H1 (cell line): ENCODE results near the gene PLCL2. TPM values are rescaled to one million over a fixed set of nuclear protein-coding genes. Genes with fewer than 3 reads are reported as not detected.
A peak's percentile ranks its signal among the peaks of the same experiment; 100 is the strongest.

ENCODE experiments used
- CTCF ChIA-PET: fragments of 300-600 bp; sonication (Branson Sonifier 250); formaldehyde crosslinking; loops from one replicate; lab custom pipeline; 2021; ENCODE audit not compliant: partially characterized antibody; lab: Charles Lee
- POLR2A ChIA-PET: fragments of 300-600 bp; sonication (Branson Sonifier 250); formaldehyde crosslinking; loops from one replicate; lab custom pipeline; 2021; ENCODE audit warnings: inconsistent platforms; ENCODE audit not compliant: partially characterized antibody; lab: Charles Lee
- DNase-seq, 2 experiments: peaks; one replicate each; pipeline versions ENCODE4 v3.0.0 to v3.0.0-alpha.2; 2010 to 2022; ENCODE audit warnings: low spot score in 2 of 2, low read depth in 1 of 2, mixed read lengths in 1 of 2
- FAIRE-seq: peaks from 2 replicates; lab custom pipeline; 2011; peaks lifted over from hg19 to GRCh38; lab: Jason Lieb, UNC
- H2AFZ ChIP-seq: 2 replicates; pipeline ENCODE4 v1.8.1; 2012; ENCODE audit warnings: low read length, inconsistent platforms
- H2AK5ac ChIP-seq: 2 replicates; pipeline ENCODE4 v1.6.1; 2013; ENCODE audit warnings: low read depth, low read length
- H2BK120ac ChIP-seq: replicated peaks from 2 replicates; pipeline ENCODE3; 2013; ENCODE audit warnings: low read depth, low read length, inconsistent platforms
- H2BK12ac ChIP-seq: 2 replicates; pipeline ENCODE4 v1.6.1; 2013; ENCODE audit warnings: low read depth, low read length
- H2BK15ac ChIP-seq: 2 replicates; pipeline ENCODE4 v1.6.1; 2013; ENCODE audit warnings: low read length
- H2BK20ac ChIP-seq: 2 replicates; pipeline ENCODE4 v1.6.1; 2013; ENCODE audit warnings: low read length
- H2BK5ac ChIP-seq: 2 replicates; pipeline ENCODE4 v1.6.1; 2013; ENCODE audit warnings: low read depth, low read length
- H3K14ac ChIP-seq: 2 replicates; pipeline ENCODE4 v1.6.1; 2013; ENCODE audit warnings: inconsistent platforms; ENCODE audit not compliant: insufficient read length
- H3K18ac ChIP-seq: 2 replicates; pipeline ENCODE4 v1.6.1; 2013; ENCODE audit warnings: low read length; ENCODE audit errors: extremely low read depth
- H3K23ac ChIP-seq: 2 replicates; pipeline ENCODE4 v1.6.1; 2013; ENCODE audit warnings: inconsistent platforms; ENCODE audit not compliant: insufficient read length
- H3K23me2 ChIP-seq: 2 replicates; pipeline ENCODE4 v1.6.1; 2013; ENCODE audit warnings: low read depth, low read length
- H3K27ac ChIP-seq: 2 replicates; pipeline ENCODE4 v1.6.1; 2011; ENCODE audit warnings: low read depth, low read length, inconsistent platforms
- H3K27me3 ChIP-seq, 4 experiments: replicated peaks in 1 of 4; 1 replicate in 1 of 4; 2 replicates in 3 of 4; pipeline versions ENCODE4 v1.6.1 to v1.8.1; 2011 to 2013; ENCODE audit warnings: low read length in 3 of 4, mild to moderate bottlenecking in 3 of 4, inconsistent platforms in 2 of 4, mixed read lengths in 2 of 4, moderate library complexity in 1 of 4; ENCODE audit not compliant: control insufficient read depth in 3 of 4, insufficient read depth in 3 of 4; ENCODE audit errors: extremely low read depth in 1 of 4
- H3K36me3 ChIP-seq, 4 experiments: 2 replicates each; pipeline versions ENCODE4 v1.6.1 to v1.8.1; 2011 to 2013; ENCODE audit warnings: mild to moderate bottlenecking in 4 of 4, low read length in 3 of 4, moderate library complexity in 2 of 4, control low read depth in 1 of 4, inconsistent platforms in 1 of 4; ENCODE audit not compliant: insufficient read depth in 4 of 4, control insufficient read depth in 2 of 4
- H3K4ac ChIP-seq: replicated peaks from 2 replicates; pipeline ENCODE3; 2013; ENCODE audit warnings: low read length, low read depth, mixed read lengths, inconsistent platforms; ENCODE audit not compliant: insufficient read length
- H3K4me1 ChIP-seq, 4 experiments: replicated peaks in 1 of 4; 1 replicate in 1 of 4; 2 replicates in 3 of 4; pipeline versions ENCODE4 v1.6.1 to v1.8.1; 2011 to 2013; ENCODE audit warnings: low read length in 3 of 4, inconsistent platforms in 2 of 4, mixed read lengths in 1 of 4; ENCODE audit not compliant: insufficient read depth in 4 of 4, control insufficient read depth in 3 of 4
- H3K4me2 ChIP-seq, 2 experiments: 2 replicates each; pipeline versions ENCODE4 v1.6.1 to v1.8.1; 2011 to 2013; ENCODE audit warnings: low read depth in 2 of 2, low read length in 2 of 2, control low read depth in 1 of 2, inconsistent platforms in 1 of 2, mild to moderate bottlenecking in 1 of 2; ENCODE audit not compliant: insufficient read depth in 1 of 2
- H3K4me3 ChIP-seq, 4 experiments: fragments of 200-600, 300-600 bp in 1 of 4; sonication (generic), shearing (Covaris generic), sonication (Bioruptor Twin) in 1 of 4; 2 replicates each; pipeline versions ENCODE4 v1.5.1 to v1.8.1; 2011 to 2016; ENCODE audit warnings: low read length in 4 of 4, low read depth in 3 of 4, control low read depth in 2 of 4, inconsistent platforms in 2 of 4, mild to moderate bottlenecking in 2 of 4, mixed read lengths in 1 of 4, moderate library complexity in 1 of 4; ENCODE audit not compliant: insufficient read depth in 2 of 4; ENCODE audit errors: extremely low read depth in 1 of 4
- H3K56ac ChIP-seq: replicated peaks from 2 replicates; pipeline ENCODE3; 2013; ENCODE audit warnings: low read depth, mild to moderate bottlenecking, mixed read lengths, low read length, inconsistent platforms; ENCODE audit not compliant: insufficient read length
- H3K79me1 ChIP-seq: 2 replicates; pipeline ENCODE4 v1.6.1; 2013; ENCODE audit warnings: low read depth, low read length, control low read depth
- H3K79me2 ChIP-seq, 2 experiments: 2 replicates each; pipeline versions ENCODE4 v1.6.1 to v1.8.1; 2012 to 2013; ENCODE audit warnings: low read length in 2 of 2, mild to moderate bottlenecking in 2 of 2, inconsistent platforms in 1 of 2; ENCODE audit not compliant: insufficient read depth in 2 of 2, control insufficient read depth in 1 of 2
- H3K9ac ChIP-seq, 4 experiments: replicated peaks in 1 of 4; 1 replicate in 1 of 4; 2 replicates in 3 of 4; pipeline versions ENCODE4 v1.6.1 to v1.8.1; 2011 to 2013; ENCODE audit warnings: low read depth in 3 of 4, low read length in 3 of 4, control low read depth in 2 of 4, mild to moderate bottlenecking in 2 of 4, moderate library complexity in 2 of 4, inconsistent platforms in 1 of 4; ENCODE audit errors: extremely low read depth in 1 of 4
- H3K9me3 ChIP-seq, 2 experiments: 2 replicates each; pipeline versions ENCODE4 v1.6.1 to v1.8.1; 2012 to 2013; ENCODE audit warnings: mild to moderate bottlenecking in 2 of 2, moderate library complexity in 2 of 2, control low read depth in 1 of 2, inconsistent platforms in 1 of 2, low read depth in 1 of 2, low read length in 1 of 2, mixed read lengths in 1 of 2; ENCODE audit not compliant: insufficient read depth in 2 of 2
- H4K20me1 ChIP-seq, 2 experiments: replicated peaks in 1 of 2; 2 replicates each; pipeline versions ENCODE3 to v1.8.1; 2011 to 2013; ENCODE audit warnings: inconsistent platforms in 2 of 2, low read length in 2 of 2, mild to moderate bottlenecking in 1 of 2; ENCODE audit not compliant: insufficient read depth in 2 of 2, control insufficient read depth in 1 of 2
- H4K5ac ChIP-seq: 2 replicates; pipeline ENCODE4 v1.6.1; 2013; ENCODE audit warnings: low read length, low read depth, mixed read lengths, inconsistent platforms; ENCODE audit not compliant: insufficient read length
- H4K8ac ChIP-seq: 2 replicates; pipeline ENCODE4 v1.8.0; 2013; ENCODE audit warnings: mild to moderate bottlenecking, moderate library complexity, low read length, inconsistent platforms; ENCODE audit not compliant: insufficient read depth; ENCODE audit errors: extremely low read depth
- H4K91ac ChIP-seq: replicated peaks from 2 replicates; pipeline ENCODE3; 2013; ENCODE audit warnings: low read length, mixed read lengths, inconsistent platforms; ENCODE audit not compliant: insufficient read length
- BRCA1 ChIP-seq: IDR thresholded peaks from 2 replicates; pipeline ENCODE4 v1.6.1; 2012; ENCODE audit warnings: low read depth, low read length, improper control_type of control experiment
- CHD1 ChIP-seq: IDR thresholded peaks from 2 replicates; pipeline ENCODE4 v1.6.1; 2012; ENCODE audit warnings: low read depth, low read length, improper control_type of control experiment
- EGR1 ChIP-seq: IDR thresholded peaks from 2 replicates; pipeline ENCODE4 v1.6.1; 2011; ENCODE audit warnings: low read depth, low read length, borderline replicate concordance
- HDAC2 ChIP-seq, 2 experiments: fragments of 300-600 bp in 1 of 2; sonication (generic) in 1 of 2; IDR thresholded peaks; 2 replicates each; pipeline ENCODE4 v1.6.1; 2011 to 2012; ENCODE audit warnings: low read depth in 2 of 2, low read length in 2 of 2, mild to moderate bottlenecking in 2 of 2, moderate library complexity in 2 of 2, borderline replicate concordance in 1 of 2, inconsistent platforms in 1 of 2
- JUND ChIP-seq: IDR thresholded peaks from 2 replicates; pipeline ENCODE4 v1.6.1; 2011; ENCODE audit warnings: mild to moderate bottlenecking, improper control_type of control experiment, low read length
- NANOG ChIP-seq: IDR thresholded peaks from 2 replicates; pipeline ENCODE4 v1.6.1; 2011; ENCODE audit warnings: low read length, low read depth, mild to moderate bottlenecking, inconsistent platforms; ENCODE audit not compliant: insufficient read depth, poor library complexity, severe bottlenecking
- POU5F1 ChIP-seq: IDR thresholded peaks from 2 replicates; pipeline ENCODE4 v1.6.1; 2011; ENCODE audit warnings: low read depth, mild to moderate bottlenecking, low read length, moderate library complexity
- SIN3A ChIP-seq, 2 experiments: IDR thresholded peaks in 1 of 2; conservative IDR thresholded peaks in 1 of 2; 2 replicates each; pipeline ENCODE4 v1.6.1; 2011 to 2012; ENCODE audit warnings: low read length in 2 of 2, improper control_type of control experiment in 1 of 2, low read depth in 1 of 2, mild to moderate bottlenecking in 1 of 2
- SIX5 ChIP-seq: IDR thresholded peaks from 2 replicates; pipeline ENCODE4 v1.6.1; 2011; ENCODE audit warnings: mild to moderate bottlenecking, low read depth, low read length
- SP4 ChIP-seq: IDR thresholded peaks from 2 replicates; pipeline ENCODE4 v1.6.1; 2012; ENCODE audit warnings: low read length, inconsistent platforms
- SRF ChIP-seq: IDR thresholded peaks from 2 replicates; pipeline ENCODE4 v1.6.1; 2011; ENCODE audit warnings: mild to moderate bottlenecking, low read depth, low read length, moderate library complexity
- TCF12 ChIP-seq: IDR thresholded peaks from 2 replicates; pipeline ENCODE4 v1.6.1; 2011; ENCODE audit warnings: low read depth, mild to moderate bottlenecking, low read length
- WGBS, 2 experiments: shearing (Covaris generic) in 1 of 2; methylation state at CpG; one replicate each; pipeline versions ENCODE4 v1.1.6 to v1.1.7; 2013 to 2015; ENCODE audit warnings: low lambda C conversion rate in 2 of 2, mixed read lengths in 2 of 2, inconsistent platforms in 1 of 2, low coverage in 1 of 2, missing lambda C conversion rate in 1 of 2; ENCODE audit not compliant: insufficient replicate concordance in 2 of 2, insufficient coverage in 1 of 2, insufficient read length in 1 of 2; ENCODE audit errors: extremely low coverage in 1 of 2, missing lambda C conversion rate in 1 of 2; 5-methylcytosine and 5-hydroxymethylcytosine counted together
- polyA plus RNA-seq, 7 experiments: library from polyadenylated mRNA; depleted of rRNA in 3 of 7; stranded (reverse) in 5 of 7; unstranded in 2 of 7; fragments of >200 nt in 5 of 7; fragments of 200-250 nt in 2 of 7; gene quantifications; 1 replicate in 5 of 7; 2 replicates in 1 of 7; 4 replicates in 1 of 7; pipeline versions ENCODE4 v1.2.1 to v1.2.3, GENCODE V29; 2011 to 2013; ENCODE audit warnings: missing spikeins in 2 of 7, mixed read lengths in 2 of 7
- total RNA-seq: library from RNA; stranded (reverse); fragmentation: NEBNext Ultra II Directional; extraction: Animal tissue kit (Norgen Biotek cat#: 25700); gene quantifications from 2 replicates; pipeline ENCODE4 v1.2.1, GENCODE V29; 2021

PLCL2 gene
- total and polyA plus RNA-seq, 2 of the 8 experiments (the other 6 are each of a cell fraction or from before 2014, with no cell fraction given), result 3.5 to 6.8 TPM

DNA sequence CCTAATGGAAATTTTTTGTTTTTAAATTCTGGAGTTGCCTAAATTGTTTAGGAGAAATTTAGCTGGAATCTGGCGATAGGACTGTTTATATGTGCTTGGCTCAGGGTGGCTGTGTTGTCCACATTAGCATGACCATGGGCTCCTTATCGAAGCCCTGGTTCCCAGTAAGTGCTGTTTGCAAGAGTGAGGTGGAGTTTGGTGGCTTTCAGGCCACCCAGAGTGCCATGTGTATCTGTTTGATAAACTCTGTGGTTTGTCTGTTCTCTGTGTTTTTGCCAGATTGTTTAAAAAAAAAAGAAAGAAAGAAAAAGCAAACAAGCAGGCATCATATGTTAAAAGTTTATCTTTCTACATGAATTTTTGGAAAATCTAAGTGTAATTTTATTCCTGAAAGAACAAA lies 51.5 kb downstream of the PLCL2 start:
- no peak for DNase-seq
- no peaks in the 10 kb centered on the region for H3K23me2 ChIP-seq
- no peak for TF ChIP-seq SIX5
- TF ChIP-seq EGR1, result no peak
- TF ChIP-seq BRCA1, result no peak
- no peak for TF ChIP-seq SRF
- TF ChIP-seq SIN3A (conservative IDR thresholded peaks at IDR 0.05 in 1 of 2, IDR thresholded peaks at IDR 0.05 in 1 of 2; ENCODE audit: low read depth in 1 of 2, low read length in 2 of 2), result no peak
- TF ChIP-seq TCF12, result no peak
- TF ChIP-seq NANOG, result no peak
- no peak for TF ChIP-seq SP4
- TF ChIP-seq CHD1, result no peak
- TF ChIP-seq POU5F1, result no peak
- no peak for TF ChIP-seq JUND
- no peak for TF ChIP-seq HDAC2 (IDR thresholded peaks at IDR 0.05; ENCODE audit: borderline replicate concordance in 1 of 2, low read depth in 2 of 2, low read length in 2 of 2)
- 67% methylated on average over 2 of the region's 2 CpGs; no CpG with 5 or more reads in 1 of the 2 experiments for WGBS, 2 experiments
- no peak overlapping the region for H3K4me3 ChIP-seq
- no peak overlapping the region for H3K4me2 ChIP-seq
- no peaks in the 10 kb centered on the region for H3K36me3 ChIP-seq
- H4K8ac ChIP-seq, result no peak overlapping the region
- H3K4ac ChIP-seq, result no peak overlapping the region
- H4K91ac ChIP-seq, result no peak overlapping the region
- H3K27ac ChIP-seq, result no peak overlapping the region
- H2AK5ac ChIP-seq, result no peak overlapping the region
- ChIA-PET CTCF (no interaction called here), POLR2A (no interaction called here)
- H2BK15ac ChIP-seq, result no peak overlapping the region
- no peak overlapping the region for H2AFZ ChIP-seq
- H3K4me1 ChIP-seq, result peaks cover 0 to 7% (median 3%) of the 10 kb centered on the region in 4 experiments; a peak in 3 of 7 replicates
- H4K20me1 ChIP-seq, result no peaks in the 10 kb centered on the region
- no peak overlapping the region for H3K14ac ChIP-seq
- H3K9me3 ChIP-seq, result no peaks in the 10 kb centered on the region
- no peak overlapping the region for H2BK120ac ChIP-seq
- no peak overlapping the region for H2BK5ac ChIP-seq
- H3K18ac ChIP-seq, result no peak overlapping the region
- no peak for FAIRE-seq
- H2BK12ac ChIP-seq, result no peak overlapping the region
- H3K27me3 ChIP-seq, result peaks cover 0 to 1% (median 0%) of the 10 kb centered on the region in 4 experiments; a peak in 1 of 7 replicates
- 0 out of 7 replicates have a peak overlapping the region, but pooled peaks of 1 of the 4 experiments have one; percentile 36 for H3K9ac ChIP-seq
- H3K56ac ChIP-seq, result no peak overlapping the region
- no peak overlapping the region for H3K23ac ChIP-seq
- H4K5ac ChIP-seq, result no peak overlapping the region
- H2BK20ac ChIP-seq, result no peak overlapping the region
- peaks cover 0 to 3% of the 10 kb centered on the region in 2 experiments; a peak in 2 of 4 replicates for H3K79me2 ChIP-seq
- 0 out of 2 replicates have a peak, but pooled peaks cover 2% of the 10 kb centered on the region for H3K79me1 ChIP-seq
